ENCODE measurements around the gene POP4.
"Not testable (repeated sequence)": the region's sequence is repeated elsewhere in the genome, so short reads cannot be mapped to it uniquely, and the experiment has no call there.

Gene POP4

DNA sequence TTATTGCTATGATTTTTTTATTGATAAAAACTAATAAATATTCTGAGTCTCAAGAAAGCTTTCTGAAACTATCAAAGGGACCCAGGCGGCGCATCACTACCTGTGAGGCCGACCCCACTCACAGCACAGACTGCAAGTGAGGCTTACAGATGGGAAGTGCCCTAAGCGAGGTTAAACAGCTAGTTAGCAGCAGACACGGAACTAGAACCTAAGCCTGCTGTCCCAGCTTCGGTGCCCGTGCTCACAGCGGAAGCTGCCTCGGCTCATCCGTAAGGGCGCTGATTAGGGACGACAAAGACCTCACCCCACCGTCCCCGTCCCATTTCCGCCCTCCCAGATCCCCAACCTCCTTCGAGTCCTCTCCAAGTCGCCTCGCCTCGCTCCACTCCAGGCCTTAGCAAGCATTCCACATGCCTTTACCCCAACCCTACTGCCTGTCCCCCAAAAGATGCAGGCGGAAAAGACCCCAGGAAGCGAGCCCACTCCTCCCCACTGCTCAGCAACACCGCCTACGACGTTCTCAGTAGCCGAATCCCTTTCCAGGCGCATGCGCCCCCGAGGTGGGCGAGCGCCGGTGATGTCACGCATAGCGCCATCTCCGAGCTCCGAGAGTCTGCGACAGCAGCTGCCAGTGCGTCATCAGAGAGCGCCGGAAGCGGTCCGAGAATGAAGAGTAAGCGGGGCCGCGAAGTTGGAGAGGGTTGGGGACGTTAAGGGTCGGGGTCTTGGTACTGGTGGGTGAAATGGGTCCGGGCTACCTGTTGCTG, at the start of gene POP4:
Gene POP4, plus strand, starts transcription at position 631 of the 767 bp plus-strand sequence. Its CDS starts 36 bp downstream, at position 667.
- peak; percentile 98 for DNase-seq

GRCh38 chr19:29559110-29559509, 47.0 kb upstream of the POP4 start:
- not testable (repeated sequence) for DNase-seq

GRCh38 chr19:29559743-29560142, 46.3 kb upstream of the POP4 start:
- DNase-seq: no peak

DNA sequence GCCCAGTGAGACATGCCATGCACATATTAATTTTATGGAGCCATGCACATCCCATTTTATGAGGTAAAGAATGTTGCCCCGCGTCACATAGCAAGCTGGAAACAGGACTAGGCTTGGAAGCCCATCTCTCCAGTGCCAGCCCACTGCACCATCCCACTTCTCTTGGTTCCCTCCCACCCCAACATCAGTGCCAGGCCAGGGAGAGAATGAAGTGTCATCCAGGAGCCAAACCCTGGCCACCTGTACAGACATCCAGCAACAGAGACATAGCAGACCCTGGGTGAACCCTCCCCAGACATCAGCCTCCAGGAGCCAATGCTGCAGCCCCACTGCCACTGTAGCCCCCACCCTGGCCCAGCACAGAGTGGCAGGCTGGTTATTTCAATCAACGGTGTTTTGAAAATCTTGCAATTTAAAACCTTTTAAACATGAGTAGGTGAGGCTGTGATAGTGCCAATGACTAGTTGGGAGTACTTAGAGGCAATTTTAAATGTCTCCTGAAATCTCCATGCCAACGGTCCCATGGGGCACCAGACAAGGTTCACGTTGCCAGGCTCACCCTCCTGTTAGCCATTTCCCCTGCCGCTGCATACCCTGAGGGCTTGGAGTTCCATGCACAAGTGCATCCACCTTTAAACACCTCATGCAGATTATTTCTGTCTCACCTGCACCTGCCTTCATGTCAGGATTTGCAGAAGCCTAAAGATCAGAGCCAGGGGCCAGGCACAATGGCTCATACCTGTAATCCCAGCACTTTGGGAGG, 45.6 kb upstream of the POP4 start:
- no peak for DNase-seq

- no peak for DNase-seq
Observed at GRCh38 chr19:29561601-29562000, 44.5 kb upstream of the POP4 start.

GRCh38 chr19:29562299-29563297, 43.5 kb upstream of the POP4 start:
- DNase-seq: no peak

GRCh38 chr19:29563486-29564101, 42.5 kb upstream of the POP4 start:
- no peak for DNase-seq

DNA sequence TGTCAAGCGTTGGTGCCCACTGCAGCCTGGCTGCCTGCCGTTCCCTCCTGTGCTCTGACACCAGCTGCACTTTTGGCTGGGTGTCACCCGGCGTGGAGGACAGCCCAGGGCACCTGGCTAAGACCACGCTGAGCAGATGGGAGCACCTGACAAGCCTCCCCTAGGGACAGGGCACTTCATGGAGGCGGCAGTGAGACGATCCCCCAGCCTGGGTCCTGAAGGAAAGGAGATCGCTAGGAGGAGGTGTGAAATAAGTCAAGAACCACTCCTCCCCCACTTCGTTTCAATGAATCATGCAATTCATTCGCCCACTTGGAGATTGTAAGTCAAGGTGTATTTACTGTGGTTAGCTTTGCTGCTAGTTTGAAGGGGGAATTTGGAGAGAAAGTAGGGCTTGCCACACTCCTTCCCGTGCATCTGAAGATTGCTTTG, 41.5 kb upstream of the POP4 start:
- no peak for DNase-seq

DNA sequence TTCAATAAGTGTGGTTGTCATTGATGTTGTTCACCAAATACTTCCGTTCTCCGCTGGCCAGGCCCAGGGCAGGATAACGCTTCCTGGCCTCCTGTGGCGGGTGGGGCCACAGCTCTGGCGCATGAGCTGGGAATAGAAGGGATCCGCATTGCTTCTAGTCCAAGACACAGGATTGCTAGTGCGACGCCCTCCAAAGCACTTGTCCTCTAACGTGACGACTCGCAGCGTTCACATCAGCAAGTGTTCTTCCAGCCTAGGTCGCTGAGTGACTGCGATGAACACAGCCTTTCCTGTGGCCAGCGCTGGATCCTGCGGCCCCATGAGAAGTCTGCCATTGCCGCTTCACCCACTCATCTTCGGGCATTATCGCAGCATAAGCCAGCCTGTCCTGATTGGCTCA, 40.9 kb upstream of the POP4 start:
- no peak for DNase-seq

GRCh38 chr19:29566496-29567054, 39.5 kb upstream of the POP4 start:
- no peak for DNase-seq

- DNase-seq: no peak
Observed at GRCh38 chr19:29567366-29567915, 38.6 kb upstream of the POP4 start.

DNA sequence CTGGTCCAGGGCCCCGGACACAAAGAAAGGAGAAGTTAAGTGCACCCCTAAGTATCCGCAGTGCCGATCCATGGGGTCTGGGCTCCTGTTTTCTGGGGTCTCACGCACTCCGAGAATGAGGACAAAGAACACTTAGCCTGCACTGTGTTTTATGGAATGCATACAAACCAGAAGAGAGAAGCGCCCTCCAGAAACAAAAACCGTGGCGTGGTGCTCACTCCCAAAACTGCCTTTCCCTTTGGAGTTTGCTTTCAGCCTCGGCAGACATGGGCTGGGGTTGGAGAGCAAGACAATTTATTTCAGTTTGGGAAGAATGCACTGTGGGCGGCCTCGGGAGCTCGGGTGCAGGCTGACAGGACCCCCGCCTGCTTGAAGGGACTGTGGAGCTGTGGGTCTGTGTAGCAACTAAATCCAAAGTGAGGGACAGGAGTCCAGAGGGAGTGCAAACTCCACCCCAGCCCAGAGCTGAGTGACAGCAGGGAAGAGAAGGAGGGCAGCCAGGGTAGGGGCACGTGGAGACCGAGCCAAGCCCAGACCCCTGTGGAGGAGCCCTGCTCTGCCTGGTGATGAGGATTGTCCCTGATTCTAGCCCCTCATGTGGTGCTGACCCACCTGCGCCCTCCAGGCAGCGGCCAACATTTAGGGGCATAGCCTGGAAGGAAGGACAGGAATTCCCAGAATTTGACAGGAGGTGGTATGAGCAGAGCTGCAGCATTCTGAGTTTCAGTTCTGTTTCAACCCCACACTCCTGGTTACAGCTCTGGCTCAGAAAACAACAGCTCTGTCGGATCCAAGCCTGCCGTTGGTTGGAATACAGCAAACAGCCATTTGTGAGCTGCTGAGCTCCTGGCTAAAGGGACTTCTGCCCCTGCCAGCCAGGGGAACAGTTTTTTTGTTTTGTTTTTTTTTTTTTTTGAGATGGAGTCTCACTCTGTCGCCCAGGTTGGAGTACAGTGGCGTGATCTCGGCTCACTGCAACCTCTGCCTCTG, 37.8 kb upstream of the POP4 start:
- no peak for DNase-seq

- no peak for DNase-seq
Observed at GRCh38 chr19:29569038-29569911, 36.8 kb upstream of the POP4 start.

DNA sequence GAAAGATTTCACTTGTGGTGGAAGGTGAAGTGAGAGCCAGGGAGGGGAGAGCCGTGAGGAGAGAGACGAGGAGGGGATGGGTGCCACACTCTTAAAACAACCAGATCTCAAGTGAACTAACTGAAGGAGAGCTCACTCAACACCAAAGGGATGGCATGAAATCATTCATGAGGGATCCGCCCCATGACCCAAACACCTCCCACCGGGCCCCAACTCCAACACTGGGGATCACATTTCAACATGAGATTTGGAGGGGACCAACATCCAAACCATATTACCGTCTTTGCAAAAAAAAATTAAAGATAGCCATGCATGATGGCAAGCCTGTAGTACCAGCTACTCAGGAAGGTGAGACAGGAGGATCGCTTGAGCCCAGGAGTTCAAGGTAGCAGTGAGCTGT, 34.9 kb upstream of the POP4 start:
- no peak for DNase-seq

DNA sequence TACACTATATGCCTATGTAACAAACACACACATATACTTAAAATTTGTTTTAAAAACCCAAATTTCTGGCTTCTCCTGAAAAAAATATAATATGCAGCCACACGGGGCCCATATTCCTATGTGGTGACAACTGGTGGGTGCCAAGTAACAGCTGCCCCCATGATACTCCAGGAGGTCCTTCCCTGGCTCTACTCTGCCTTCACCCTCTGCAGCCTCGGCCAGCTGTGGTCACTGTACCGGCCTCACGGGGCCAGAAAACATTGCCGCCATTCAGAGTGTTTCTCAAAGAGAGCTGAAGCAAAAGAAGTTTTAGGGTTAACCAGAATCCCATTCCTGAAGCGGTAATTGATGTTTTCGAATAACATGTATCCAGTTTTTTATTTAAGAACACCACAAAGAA, 32.6 kb upstream of the POP4 start:
- no peak for DNase-seq

- DNase-seq: no peak
Observed at GRCh38 chr19:29574510-29574909, 31.6 kb upstream of the POP4 start.

DNA sequence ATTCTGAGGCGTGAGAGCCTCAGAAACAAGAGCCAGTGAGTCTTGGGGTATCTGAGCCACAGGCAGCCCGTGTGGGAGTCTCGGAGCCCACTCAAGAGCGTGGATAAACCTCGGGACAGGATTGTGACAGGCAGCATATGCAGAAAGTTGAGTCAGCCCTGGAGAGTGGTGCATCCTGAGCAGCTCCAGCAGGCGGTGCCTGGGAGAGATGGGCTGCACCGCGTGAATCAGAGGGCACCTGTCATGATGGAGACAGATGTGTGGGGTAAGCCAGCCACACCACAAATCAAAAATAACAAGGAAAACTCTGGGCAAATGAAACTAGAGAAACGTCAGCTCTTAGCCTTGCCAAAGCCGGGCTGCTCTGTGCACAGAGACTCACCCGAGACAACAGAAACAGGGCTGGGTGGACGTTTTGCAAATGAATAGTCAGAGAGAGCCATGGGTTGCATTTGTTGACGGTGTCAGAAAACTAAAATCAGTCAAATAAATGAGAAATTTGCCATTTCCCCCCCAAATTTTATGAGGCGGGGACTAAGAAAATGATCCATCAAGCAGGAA, 30.0 kb upstream of the POP4 start:
- DNase-seq: no peak

GRCh38 chr19:29576761-29577648, 29.1 kb upstream of the POP4 start:
- DNase-seq: no peak
